KMS-11 (cell line): ENCODE results near the gene RTN4.

Source experiments
- H2AFZ ChIP-seq: fragments of 200-600 bp; sonication (generic); 2 replicates; pipeline ENCODE4 v1.6.1; 2016; ENCODE audit warnings: antibody characterized with exemption, mixed run types, low read depth
- H3K27ac ChIP-seq: fragments of 200-600 bp; sonication (generic); 2 replicates; pipeline ENCODE4 v1.6.1; 2016; ENCODE audit warnings: mild to moderate bottlenecking, mixed run types
- H3K27me3 ChIP-seq: fragments of 200-600 bp; sonication (generic); 2 replicates; pipeline ENCODE4 v1.6.1; 2017; ENCODE audit warnings: mild to moderate bottlenecking, low read depth, mixed run types, moderate library complexity; ENCODE audit not compliant: insufficient read depth
- H3K36me3 ChIP-seq: fragments of 200-600 bp; sonication (generic); 2 replicates; pipeline ENCODE4 v1.6.1; 2017; ENCODE audit warnings: mild to moderate bottlenecking, mixed run types; ENCODE audit not compliant: insufficient read depth
- H3K4me1 ChIP-seq: fragments of 200-600 bp; sonication (generic); 2 replicates; pipeline ENCODE4 v1.6.1; 2016; ENCODE audit warnings: mild to moderate bottlenecking, low read depth, mixed run types; ENCODE audit not compliant: poor library complexity, severe bottlenecking
- H3K4me2 ChIP-seq: fragments of 200-600 bp; sonication (generic); 2 replicates; pipeline ENCODE4 v1.7.0; 2016; ENCODE audit warnings: mild to moderate bottlenecking, mixed run types
- H3K4me3 ChIP-seq: fragments of 200-600 bp; sonication (generic); IDR thresholded peaks from 2 replicates; pipeline ENCODE4 v1.6.1; 2017; ENCODE audit warnings: low read depth, low read length, mixed read lengths; ENCODE audit not compliant: insufficient read depth
- H3K79me2 ChIP-seq: fragments of 200-600 bp; sonication (generic); 2 replicates; pipeline ENCODE4 v1.6.1; 2016; ENCODE audit warnings: low read depth, mixed run types; ENCODE audit not compliant: insufficient read depth
- H3K9ac ChIP-seq: fragments of 200-600 bp; sonication (generic); 2 replicates; pipeline ENCODE4 v1.6.1; 2016; ENCODE audit warnings: mild to moderate bottlenecking, mixed run types
- H4K20me1 ChIP-seq: fragments of 200-600 bp; sonication (generic); 2 replicates; pipeline ENCODE4 v1.6.1; 2016; ENCODE audit warnings: mild to moderate bottlenecking, mixed run types; ENCODE audit not compliant: insufficient read depth
- TF ChIP-seq, protein P1 (sequence below): fragments of 200-600 bp; sonication (generic); conservative IDR thresholded peaks from 2 replicates; pipeline ENCODE4 v1.6.1; 2017; ENCODE audit warnings: low read depth, mild to moderate bottlenecking, antibody characterized with exemption, low read length, moderate library complexity, mixed read lengths

Gene RTN4

GRCh38 chr2:54947646-54948045 is 102.6 kb downstream of the RTN4 start:
- Histone ChIP-seq H3K36me3 (no peaks in the 10 kb centered on the region), H3K4me1 (peaks cover 17% of the 10 kb centered on the region), H2AFZ (no peak overlapping the region), H4K20me1 (no peaks in the 10 kb centered on the region), H3K27me3 (no peaks in the 10 kb centered on the region), H3K27ac (no peak overlapping the region), H3K4me2 (no peak overlapping the region), H3K79me2 (no peaks in the 10 kb centered on the region), H3K4me3 (no peak overlapping the region), H3K9ac (no peak overlapping the region)
- TF ChIP-seq, protein P1, sequence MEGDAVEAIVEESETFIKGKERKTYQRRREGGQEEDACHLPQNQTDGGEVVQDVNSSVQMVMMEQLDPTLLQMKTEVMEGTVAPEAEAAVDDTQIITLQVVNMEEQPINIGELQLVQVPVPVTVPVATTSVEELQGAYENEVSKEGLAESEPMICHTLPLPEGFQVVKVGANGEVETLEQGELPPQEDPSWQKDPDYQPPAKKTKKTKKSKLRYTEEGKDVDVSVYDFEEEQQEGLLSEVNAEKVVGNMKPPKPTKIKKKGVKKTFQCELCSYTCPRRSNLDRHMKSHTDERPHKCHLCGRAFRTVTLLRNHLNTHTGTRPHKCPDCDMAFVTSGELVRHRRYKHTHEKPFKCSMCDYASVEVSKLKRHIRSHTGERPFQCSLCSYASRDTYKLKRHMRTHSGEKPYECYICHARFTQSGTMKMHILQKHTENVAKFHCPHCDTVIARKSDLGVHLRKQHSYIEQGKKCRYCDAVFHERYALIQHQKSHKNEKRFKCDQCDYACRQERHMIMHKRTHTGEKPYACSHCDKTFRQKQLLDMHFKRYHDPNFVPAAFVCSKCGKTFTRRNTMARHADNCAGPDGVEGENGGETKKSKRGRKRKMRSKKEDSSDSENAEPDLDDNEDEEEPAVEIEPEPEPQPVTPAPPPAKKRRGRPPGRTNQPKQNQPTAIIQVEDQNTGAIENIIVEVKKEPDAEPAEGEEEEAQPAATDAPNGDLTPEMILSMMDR: no peak

DNA sequence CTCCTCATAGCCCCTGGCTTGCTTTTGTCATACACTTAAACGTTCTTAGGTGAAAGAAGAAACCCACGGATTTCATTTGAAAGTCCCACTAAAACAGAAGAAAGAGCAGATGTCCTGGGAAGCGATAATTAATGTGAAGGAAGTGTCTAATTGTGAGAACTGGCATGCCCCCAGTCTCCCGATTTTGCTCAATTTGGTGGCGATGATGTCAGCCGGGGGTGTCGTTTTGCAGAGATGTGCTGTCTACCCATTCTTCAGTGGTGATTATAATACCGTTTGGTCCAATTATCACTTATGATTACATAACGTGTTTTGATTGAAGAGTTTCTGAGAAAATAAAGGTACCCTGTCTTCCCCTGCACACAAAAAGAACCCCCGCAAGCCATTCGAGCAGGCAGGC is 103.1 kb downstream of the RTN4 start:
- peaks cover 17% of the 10 kb centered on the region for H3K4me1 ChIP-seq
- H3K9ac ChIP-seq: no peak overlapping the region
- TF ChIP-seq, protein P1: no peak
- no peak overlapping the region for H3K27ac ChIP-seq
- no peak overlapping the region for H2AFZ ChIP-seq
- no peak overlapping the region for H3K4me3 ChIP-seq
- H3K36me3 ChIP-seq: no peaks in the 10 kb centered on the region
- no peaks in the 10 kb centered on the region for H4K20me1 ChIP-seq
- H3K4me2 ChIP-seq: no peak overlapping the region
- H3K27me3 ChIP-seq: no peaks in the 10 kb centered on the region
- no peaks in the 10 kb centered on the region for H3K79me2 ChIP-seq

DNA sequence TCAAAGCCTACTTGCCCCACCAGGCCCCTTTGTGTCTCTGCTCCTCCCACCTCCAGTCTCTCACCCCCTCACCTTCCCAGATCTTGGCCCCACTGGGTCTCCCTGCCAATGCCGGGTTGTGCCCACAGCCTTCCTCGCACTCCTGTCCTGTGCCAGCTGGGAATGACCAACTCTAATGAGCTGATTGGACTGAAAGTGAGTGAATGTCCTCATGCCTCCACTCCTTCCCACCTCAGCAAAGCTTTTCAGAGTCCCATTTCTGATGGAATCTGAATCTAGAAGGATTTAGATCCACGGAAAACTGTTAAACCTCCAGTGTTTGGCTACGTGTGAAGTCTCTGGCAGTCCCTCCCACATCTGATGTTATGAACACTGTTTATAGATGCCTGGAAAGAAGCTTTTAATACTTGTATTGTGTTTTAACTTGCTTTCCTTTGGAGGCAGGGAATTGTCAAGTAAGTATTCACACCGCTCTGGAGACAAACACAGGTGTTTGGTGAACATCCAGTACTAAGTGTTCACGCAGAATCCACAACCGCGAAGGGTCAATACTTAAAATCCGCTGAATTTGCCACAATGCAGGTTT is 103.9 kb downstream of the RTN4 start:
- H3K36me3 ChIP-seq: no peaks in the 10 kb centered on the region
- peaks cover 17% of the 10 kb centered on the region for H3K4me1 ChIP-seq
- H4K20me1 ChIP-seq: no peaks in the 10 kb centered on the region
- no peaks in the 10 kb centered on the region for H3K27me3 ChIP-seq
- no peak overlapping the region for H3K9ac ChIP-seq
- peak overlapping the region; percentile 58; the same call in 1 of the 2 replicates for H2AFZ ChIP-seq
- peak overlapping the region; percentile 40; the same call in 1 of the 2 replicates for H3K4me2 ChIP-seq
- H3K27ac ChIP-seq: no peak overlapping the region; the same call in 1 of the 2 replicates
- H3K79me2 ChIP-seq: no peaks in the 10 kb centered on the region
- TF ChIP-seq, protein P1: no peak
- H3K4me3 ChIP-seq: no peak overlapping the region

DNA sequence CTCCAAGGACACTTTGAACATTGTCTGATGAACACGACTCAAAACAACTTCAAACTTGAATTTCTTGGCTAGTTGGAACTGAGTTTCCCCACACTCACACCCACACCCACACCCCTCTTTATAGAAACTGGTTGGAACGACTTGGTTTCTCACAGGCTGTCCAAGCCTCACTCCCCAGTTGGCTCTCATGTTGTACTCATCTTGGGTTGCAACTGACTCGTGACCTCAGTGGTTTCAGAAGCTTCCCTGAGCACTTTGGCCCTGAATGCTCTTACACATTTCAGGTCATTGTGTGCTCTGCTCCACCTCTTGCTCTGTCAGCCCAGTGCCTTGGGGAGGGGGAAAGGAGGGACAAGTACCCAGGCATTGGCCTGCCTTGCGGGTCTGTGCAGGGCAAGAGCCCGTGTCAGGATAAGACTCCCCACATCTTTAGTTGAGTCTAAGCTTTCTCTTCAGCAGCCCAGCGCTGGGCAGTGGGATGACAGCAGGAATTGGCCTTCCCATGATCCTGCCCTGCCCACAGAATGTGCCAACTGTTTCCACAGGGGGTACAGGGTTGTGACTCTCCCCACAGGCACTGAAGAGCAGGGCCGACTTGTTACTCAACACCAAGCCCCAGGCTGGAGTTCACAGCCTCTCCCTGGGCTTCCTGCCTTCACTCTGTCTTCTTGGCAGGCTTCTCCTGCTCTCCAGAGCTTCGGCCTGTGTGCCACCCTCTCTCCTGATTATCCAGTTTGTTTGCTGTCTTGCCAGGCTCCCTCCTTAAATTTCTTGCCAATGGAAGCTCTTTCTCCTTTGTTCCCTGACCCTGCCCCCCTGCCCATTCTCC is 104.6 kb downstream of the RTN4 start:
- no peak overlapping the region for H3K4me3 ChIP-seq
- no peaks in the 10 kb centered on the region for H3K36me3 ChIP-seq
- H3K4me2 ChIP-seq: peak overlapping the region; percentile 40
- H3K79me2 ChIP-seq: no peaks in the 10 kb centered on the region
- no peaks in the 10 kb centered on the region for H3K27me3 ChIP-seq
- H4K20me1 ChIP-seq: no peaks in the 10 kb centered on the region
- H3K4me1 ChIP-seq: peaks cover 17% of the 10 kb centered on the region
- H3K27ac ChIP-seq: peak overlapping the region; percentile 48
- H3K9ac ChIP-seq: no peak overlapping the region; the same call in 1 of the 2 replicates
- peak overlapping the region; percentile 58 for H2AFZ ChIP-seq
- TF ChIP-seq, protein P1: no peak
